ENCODE results near the gene CACNA1D.

Gene CACNA1D

GRCh38 chr3:53802256-53802880 lies 308.0 kb downstream of the CACNA1D start:
- no peaks in the 10 kb centered on the region for H3K36me3 ChIP-seq (ENCODE audit: control insufficient read depth, insufficient read depth, low read length)
- H3K9ac ChIP-seq (ENCODE audit: low read length): no peak overlapping the region
- H3K27me3 ChIP-seq (ENCODE audit: control insufficient read depth, insufficient read depth, low read length): no peaks in the 10 kb centered on the region
- H3K4me3 ChIP-seq (ENCODE audit: low read length): no peak overlapping the region
- no peaks in the 10 kb centered on the region for H3K4me1 ChIP-seq (ENCODE audit: control insufficient read depth, insufficient read depth, low read length)
- no peaks in the 10 kb centered on the region for H3K9me3 ChIP-seq (ENCODE audit: control insufficient read depth, low read length)

GRCh38 chr3:53803124-53803815 lies 308.9 kb downstream of the CACNA1D start:
- H3K9ac ChIP-seq (ENCODE audit: low read length): no peak overlapping the region
- no peak overlapping the region for H3K4me3 ChIP-seq (ENCODE audit: low read length)
- H3K9me3 ChIP-seq (ENCODE audit: control insufficient read depth, low read length): no peaks in the 10 kb centered on the region
- no peaks in the 10 kb centered on the region for H3K27me3 ChIP-seq (ENCODE audit: control insufficient read depth, insufficient read depth, low read length)
- no peaks in the 10 kb centered on the region for H3K36me3 ChIP-seq (ENCODE audit: control insufficient read depth, insufficient read depth, low read length)
- H3K4me1 ChIP-seq (ENCODE audit: control insufficient read depth, insufficient read depth, low read length): no peaks in the 10 kb centered on the region

- Histone ChIP-seq H3K27me3 (ENCODE audit: control insufficient read depth, insufficient read depth, low read length) (no peaks in the 10 kb centered on the region), H3K9ac (ENCODE audit: low read length) (no peak overlapping the region), H3K36me3 (ENCODE audit: control insufficient read depth, insufficient read depth, low read length) (no peaks in the 10 kb centered on the region), H3K4me3 (ENCODE audit: low read length) (no peak overlapping the region), H3K4me1 (ENCODE audit: control insufficient read depth, insufficient read depth, low read length) (no peaks in the 10 kb centered on the region), H3K9me3 (ENCODE audit: control insufficient read depth, low read length) (no peaks in the 10 kb centered on the region)
Observed at GRCh38 chr3:53803816-53804695, 309.6 kb downstream of the CACNA1D start.

- no peak overlapping the region for H3K9ac ChIP-seq (ENCODE audit: low read length)
- H3K27me3 ChIP-seq (ENCODE audit: control insufficient read depth, insufficient read depth, low read length): no peaks in the 10 kb centered on the region
- H3K36me3 ChIP-seq (ENCODE audit: control insufficient read depth, insufficient read depth, low read length): no peaks in the 10 kb centered on the region
- H3K4me3 ChIP-seq (ENCODE audit: low read length): no peak overlapping the region
- no peaks in the 10 kb centered on the region for H3K4me1 ChIP-seq (ENCODE audit: control insufficient read depth, insufficient read depth, low read length)
- no peaks in the 10 kb centered on the region for H3K9me3 ChIP-seq (ENCODE audit: control insufficient read depth, low read length)
Observed at GRCh38 chr3:53804697-53805462, 310.5 kb downstream of the CACNA1D start.

- Histone ChIP-seq H3K36me3 (ENCODE audit: control insufficient read depth, insufficient read depth, low read length) (no peaks in the 10 kb centered on the region), H3K4me3 (ENCODE audit: low read length) (no peak overlapping the region)
Observed at GRCh38 chr3:53805463-53806159, 311.2 kb downstream of the CACNA1D start.

GRCh38 chr3:53806182-53807116 lies 312.0 kb downstream of the CACNA1D start:
- H3K9me3 ChIP-seq (ENCODE audit: control insufficient read depth, low read length): no peaks in the 10 kb centered on the region

More at GRCh38 chr3:53805463-53806159, 311.2 kb downstream of the CACNA1D start:
- H3K9ac ChIP-seq (ENCODE audit: low read length): no peak overlapping the region
- H3K27me3 ChIP-seq (ENCODE audit: control insufficient read depth, insufficient read depth, low read length): no peaks in the 10 kb centered on the region
- no peaks in the 10 kb centered on the region for H3K9me3 ChIP-seq (ENCODE audit: control insufficient read depth, low read length)
- no peaks in the 10 kb centered on the region for H3K4me1 ChIP-seq (ENCODE audit: control insufficient read depth, insufficient read depth, low read length)

GRCh38 chr3:53807117-53807810 lies 312.9 kb downstream of the CACNA1D start:
- H3K9ac ChIP-seq (ENCODE audit: low read length): no peak overlapping the region
- no peaks in the 10 kb centered on the region for H3K27me3 ChIP-seq (ENCODE audit: control insufficient read depth, insufficient read depth, low read length)
- H3K9me3 ChIP-seq (ENCODE audit: control insufficient read depth, low read length): no peaks in the 10 kb centered on the region
- H3K4me1 ChIP-seq (ENCODE audit: control insufficient read depth, insufficient read depth, low read length): no peaks in the 10 kb centered on the region
- H3K4me3 ChIP-seq (ENCODE audit: low read length): no peak overlapping the region
- no peaks in the 10 kb centered on the region for H3K36me3 ChIP-seq (ENCODE audit: control insufficient read depth, insufficient read depth, low read length)

More at GRCh38 chr3:53806182-53807116, 312.0 kb downstream of the CACNA1D start:
- Histone ChIP-seq H3K27me3 (ENCODE audit: control insufficient read depth, insufficient read depth, low read length) (no peaks in the 10 kb centered on the region), H3K9ac (ENCODE audit: low read length) (no peak overlapping the region), H3K4me1 (ENCODE audit: control insufficient read depth, insufficient read depth, low read length) (no peaks in the 10 kb centered on the region), H3K4me3 (ENCODE audit: low read length) (no peak overlapping the region), H3K36me3 (ENCODE audit: control insufficient read depth, insufficient read depth, low read length) (no peaks in the 10 kb centered on the region)

- Histone ChIP-seq H3K9ac (ENCODE audit: low read length) (no peak overlapping the region), H3K27me3 (ENCODE audit: control insufficient read depth, insufficient read depth, low read length) (no peaks in the 10 kb centered on the region), H3K4me3 (ENCODE audit: low read length) (no peak overlapping the region), H3K9me3 (ENCODE audit: control insufficient read depth, low read length) (no peaks in the 10 kb centered on the region), H3K4me1 (ENCODE audit: control insufficient read depth, insufficient read depth, low read length) (no peaks in the 10 kb centered on the region), H3K36me3 (ENCODE audit: control insufficient read depth, insufficient read depth, low read length) (no peaks in the 10 kb centered on the region)
Observed at GRCh38 chr3:53808496-53808895, 314.1 kb downstream of the CACNA1D start.

GRCh38 chr3:53809267-53809666 lies 314.9 kb downstream of the CACNA1D start:
- no peak overlapping the region for H3K9ac ChIP-seq (ENCODE audit: low read length)
- H3K4me3 ChIP-seq (ENCODE audit: low read length): no peak overlapping the region
- H3K36me3 ChIP-seq (ENCODE audit: control insufficient read depth, insufficient read depth, low read length): no peaks in the 10 kb centered on the region
- H3K27me3 ChIP-seq (ENCODE audit: control insufficient read depth, insufficient read depth, low read length): no peaks in the 10 kb centered on the region
- no peaks in the 10 kb centered on the region for H3K4me1 ChIP-seq (ENCODE audit: control insufficient read depth, insufficient read depth, low read length)
- H3K9me3 ChIP-seq (ENCODE audit: control insufficient read depth, low read length): no peaks in the 10 kb centered on the region

GRCh38 chr3:53809764-53810400 lies 315.5 kb downstream of the CACNA1D start:
- Histone ChIP-seq H3K4me3 (ENCODE audit: low read length) (no peak overlapping the region), H3K36me3 (ENCODE audit: control insufficient read depth, insufficient read depth, low read length) (no peaks in the 10 kb centered on the region), H3K27me3 (ENCODE audit: control insufficient read depth, insufficient read depth, low read length) (no peaks in the 10 kb centered on the region), H3K4me1 (ENCODE audit: control insufficient read depth, insufficient read depth, low read length) (no peaks in the 10 kb centered on the region), H3K9me3 (ENCODE audit: control insufficient read depth, low read length) (no peaks in the 10 kb centered on the region), H3K9ac (ENCODE audit: low read length) (no peak overlapping the region)
